GM10847 (cell line): ENCODE results near the gene SYT13.

ENCODE experiments used
- POLR2A ChIP-seq: IDR thresholded peaks from 2 replicates; pipeline ENCODE4 v1.6.1; 2011; ENCODE audit not compliant: insufficient read length; ENCODE audit errors: extremely low read depth

Gene SYT13

DNA sequence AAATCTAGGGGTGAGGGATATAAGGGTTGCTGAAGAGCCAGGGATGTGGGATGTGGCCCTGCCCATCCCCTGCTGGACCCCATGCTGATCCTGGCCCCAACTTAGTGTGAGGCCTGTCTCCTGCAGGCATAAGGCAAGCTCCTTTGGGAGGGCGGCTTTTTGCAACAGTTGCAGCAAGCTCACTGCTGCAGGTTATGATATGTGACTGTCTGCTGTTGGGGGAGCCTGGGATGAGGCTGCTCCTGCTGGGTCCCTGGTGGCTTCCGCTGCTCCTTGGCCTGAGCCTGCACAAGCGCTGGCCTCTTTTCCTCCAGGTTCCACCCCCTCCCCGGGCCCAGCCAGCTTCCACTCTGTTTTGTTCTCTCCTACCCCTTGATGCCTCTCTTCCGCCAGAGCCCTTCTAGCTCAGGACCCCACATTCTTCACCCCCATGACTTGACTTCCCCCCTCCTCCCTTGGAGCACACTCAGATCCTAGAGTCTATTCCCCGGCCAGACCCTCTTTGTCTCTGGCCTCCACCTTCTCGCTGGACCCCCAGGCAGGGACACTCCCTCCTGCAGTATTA lies 35.0 kb upstream of the SYT13 start:
- TF ChIP-seq POLR2A: no peak

DNA sequence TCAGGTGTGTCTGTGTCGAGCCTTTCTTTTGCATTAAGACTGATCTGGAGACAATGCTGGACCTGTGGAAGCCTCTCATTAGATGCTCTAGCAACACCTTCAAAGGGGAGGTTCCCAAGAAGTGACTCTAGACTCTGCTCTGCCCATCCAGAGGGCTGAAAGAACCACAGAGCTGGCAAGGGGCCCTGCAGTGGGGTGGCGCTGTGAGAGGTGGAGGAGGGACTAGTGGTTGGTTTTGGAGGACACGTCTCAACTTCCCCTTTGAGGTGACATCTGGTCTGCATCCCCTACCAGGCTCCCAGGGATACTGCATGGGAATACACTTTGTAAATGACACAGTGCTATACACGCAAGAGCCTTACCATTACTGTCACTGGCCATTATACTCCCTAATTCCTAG lies 34.2 kb upstream of the SYT13 start:
- TF ChIP-seq POLR2A: no peak

DNA sequence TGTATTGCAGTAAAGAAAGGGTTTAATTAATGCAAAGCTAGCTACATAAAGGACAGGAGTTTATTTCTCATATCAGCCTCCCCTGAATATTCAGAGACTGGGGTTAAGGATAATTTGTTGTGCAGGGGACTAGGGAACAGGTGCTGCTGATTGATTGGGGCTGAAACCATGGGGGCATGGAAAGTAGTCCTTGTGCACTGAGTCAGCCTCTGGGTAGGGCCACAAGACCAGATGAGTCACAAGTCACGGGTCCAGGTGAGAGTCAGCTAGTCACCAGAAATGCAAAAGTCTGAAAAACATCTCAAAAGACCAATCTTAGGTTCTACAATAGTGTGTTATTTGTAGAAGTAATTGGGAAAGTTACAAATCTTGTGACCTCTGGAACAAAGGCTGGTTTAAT lies 32.9 kb upstream of the SYT13 start:
- no peak for TF ChIP-seq POLR2A

DNA sequence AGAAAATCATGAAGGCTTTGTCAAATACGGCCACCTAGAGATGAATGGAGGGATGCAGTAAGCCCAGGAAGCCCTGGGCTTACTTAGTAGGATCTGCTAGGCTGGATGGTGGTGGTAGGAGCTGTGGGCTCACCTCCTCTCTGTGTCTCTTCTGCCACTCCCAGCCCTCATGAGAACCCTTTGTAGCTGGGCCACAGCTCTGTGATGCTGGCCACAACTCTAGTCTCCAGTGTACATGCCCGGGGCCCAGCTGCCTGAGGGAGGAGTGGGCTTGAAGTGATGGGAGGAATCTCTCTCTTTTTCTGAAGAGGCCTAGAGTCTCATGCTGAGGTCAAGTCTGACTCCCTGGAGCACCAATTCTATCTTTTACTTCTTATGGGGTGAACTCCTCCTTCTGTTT lies 32.4 kb upstream of the SYT13 start:
- TF ChIP-seq POLR2A: no peak

DNA sequence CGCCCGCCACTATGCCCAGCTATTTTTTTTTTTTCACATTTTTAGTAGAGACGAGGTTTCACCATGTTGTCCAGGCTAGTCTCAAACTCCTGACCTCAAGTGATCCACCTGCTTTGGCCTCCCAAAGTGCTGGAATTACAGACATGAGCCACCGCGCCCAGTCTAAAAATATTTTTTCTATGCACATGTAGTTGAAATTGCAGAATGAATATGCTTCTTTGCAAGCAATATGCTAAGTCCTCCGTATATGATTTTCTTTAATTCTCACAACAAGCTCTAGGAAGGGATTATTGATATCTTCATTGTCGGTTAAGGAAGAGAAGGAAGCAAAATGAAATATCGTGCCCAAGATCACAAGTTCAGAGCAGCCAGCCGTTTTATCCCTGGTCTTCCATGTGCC lies 30.1 kb upstream of the SYT13 start:
- no peak for TF ChIP-seq POLR2A

DNA sequence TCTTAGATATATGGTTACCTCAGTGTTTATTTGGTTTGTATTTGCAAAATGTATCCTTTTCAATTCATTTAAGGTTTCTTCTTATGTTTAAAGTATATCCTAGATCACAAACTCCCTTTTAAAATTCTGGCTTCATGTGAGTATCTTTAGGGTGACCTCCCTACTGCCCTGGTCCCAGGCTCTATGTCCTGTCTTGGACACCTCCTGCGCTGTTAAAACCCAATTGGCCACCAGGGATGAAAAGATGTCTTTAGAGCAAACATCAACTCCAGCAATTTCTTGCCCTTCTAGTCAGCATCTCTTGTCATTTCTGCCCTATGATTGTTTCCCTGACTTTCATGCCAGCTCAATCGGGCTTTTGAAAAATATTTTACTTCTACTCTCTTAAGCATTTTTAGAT lies 28.8 kb upstream of the SYT13 start:
- TF ChIP-seq POLR2A: no peak

DNA sequence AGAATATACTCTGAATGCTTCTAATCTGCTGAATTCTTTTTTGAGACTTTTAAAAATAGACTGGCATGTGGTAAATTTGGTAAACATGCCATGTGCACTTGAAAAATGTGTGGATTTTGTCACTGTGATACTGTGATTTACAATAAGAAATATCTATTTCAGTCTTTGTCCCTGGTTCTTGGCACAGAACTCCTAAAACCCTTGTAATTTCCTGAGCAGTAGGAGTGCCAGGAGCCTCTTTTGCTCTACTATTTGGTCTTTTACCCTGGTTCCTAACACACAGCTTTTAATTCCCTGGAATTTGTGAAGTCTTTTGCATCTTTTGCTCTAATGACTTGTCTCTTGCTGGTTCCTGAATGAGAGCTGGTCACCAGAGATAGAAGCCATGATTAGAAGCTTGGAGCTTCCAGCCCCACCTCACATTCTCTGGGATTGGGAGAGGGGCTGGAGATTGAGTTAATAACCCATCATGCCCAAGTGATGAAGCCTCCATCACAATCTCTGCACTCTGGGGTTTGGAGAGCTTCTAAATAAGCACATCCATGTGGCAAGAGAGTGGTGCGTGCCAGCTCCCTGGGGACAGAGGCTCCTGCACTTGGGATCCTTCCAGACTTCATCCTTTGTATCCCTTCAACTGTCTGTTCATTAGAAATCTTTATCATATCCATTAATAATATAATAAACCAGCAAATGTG lies 27.2 kb upstream of the SYT13 start:
- TF ChIP-seq POLR2A: no peak

DNA sequence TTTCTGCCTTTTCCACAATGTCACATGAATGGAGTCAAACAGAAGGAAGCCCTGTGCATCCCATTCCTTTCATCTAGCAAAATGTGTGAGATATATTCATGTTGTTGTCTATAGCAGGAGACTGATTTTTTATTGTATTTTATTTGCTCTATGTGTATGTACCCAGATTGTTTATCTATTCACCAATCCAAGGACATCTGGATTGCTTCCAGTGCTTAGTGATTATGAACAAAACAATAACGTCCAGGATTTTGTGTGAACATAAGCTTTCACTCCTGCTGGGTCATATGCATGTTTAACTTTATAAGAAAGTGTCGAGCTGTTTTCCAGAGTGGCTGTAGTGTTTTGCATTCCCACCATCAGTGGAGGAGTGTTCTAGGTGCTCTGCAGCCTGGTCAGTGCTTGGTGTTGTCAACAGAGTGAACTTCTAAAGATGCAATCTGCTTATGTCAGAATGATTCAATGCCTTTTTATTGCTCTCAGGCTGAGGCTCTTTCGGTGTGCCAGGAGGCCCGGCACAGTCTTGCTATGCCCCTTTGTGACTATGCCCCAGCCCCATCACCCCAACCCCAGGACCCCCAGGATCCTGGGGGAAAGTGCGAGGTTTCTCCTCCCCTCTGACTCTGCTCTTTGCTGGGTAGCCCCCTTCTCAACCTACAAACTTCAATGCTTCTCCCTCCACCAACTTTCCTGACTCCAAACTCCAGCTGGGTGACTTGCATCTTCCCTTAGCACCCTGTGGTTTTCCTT lies 19.9 kb upstream of the SYT13 start:
- TF ChIP-seq POLR2A: no peak

DNA sequence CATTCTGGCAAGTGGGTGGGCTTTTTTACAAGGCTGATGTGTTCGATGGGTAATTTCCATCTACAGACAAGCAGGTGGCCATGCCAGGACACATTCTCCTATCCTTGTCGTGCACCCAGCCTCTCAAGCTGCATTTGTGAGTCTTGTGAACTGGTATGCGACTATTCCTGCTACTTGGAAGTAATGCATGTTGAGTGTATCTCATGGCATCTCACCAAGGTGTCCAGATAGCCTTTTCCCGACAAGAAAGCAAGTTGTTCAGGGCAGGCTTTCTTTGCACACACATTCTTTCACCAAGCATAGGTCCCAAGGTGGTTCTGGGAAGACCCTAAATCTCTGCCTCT lies 18.8 kb upstream of the SYT13 start:
- no peak for TF ChIP-seq POLR2A

DNA sequence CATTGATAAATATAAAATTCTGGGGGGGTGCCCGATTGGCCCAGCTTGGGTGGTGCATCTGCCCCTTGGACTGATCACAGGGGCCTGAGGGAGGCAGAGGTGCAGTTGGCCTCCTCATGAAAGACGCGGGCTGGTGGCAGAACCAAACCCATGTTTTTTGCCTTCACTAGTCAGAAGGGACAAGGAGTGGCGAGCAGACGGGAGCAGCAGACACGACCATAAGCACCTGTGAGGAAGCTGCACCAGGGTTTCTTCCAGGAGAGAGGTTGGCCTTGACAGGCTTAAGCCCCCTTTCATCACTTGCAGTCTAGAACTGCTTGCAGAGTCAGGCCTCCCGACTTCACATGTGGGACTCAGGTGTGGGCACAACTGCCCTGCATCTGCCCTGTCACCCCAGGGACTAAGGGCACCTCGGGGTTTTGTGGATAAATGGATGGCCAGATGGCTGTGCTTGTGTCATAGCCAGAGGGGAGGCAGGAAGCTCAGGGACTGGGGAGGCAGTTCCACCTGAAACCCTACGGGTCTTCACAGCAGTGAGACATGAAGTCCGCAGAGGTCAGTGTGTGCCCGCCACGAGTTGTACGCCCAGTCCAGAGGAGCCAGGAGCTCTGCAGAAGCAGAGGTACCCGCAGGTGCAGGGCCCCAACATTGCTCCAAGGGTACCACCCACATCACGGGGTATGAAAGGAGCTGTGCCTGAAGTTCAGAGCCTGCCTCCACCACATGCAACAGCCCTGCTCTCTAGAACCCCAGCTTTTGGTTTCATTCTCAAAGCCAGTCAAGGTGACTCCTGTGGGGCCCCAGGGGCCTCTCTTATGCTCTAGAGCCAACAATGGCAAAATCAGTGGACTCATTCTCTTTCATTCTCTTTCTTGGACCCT lies 18.2 kb upstream of the SYT13 start:
- TF ChIP-seq POLR2A: no peak

DNA sequence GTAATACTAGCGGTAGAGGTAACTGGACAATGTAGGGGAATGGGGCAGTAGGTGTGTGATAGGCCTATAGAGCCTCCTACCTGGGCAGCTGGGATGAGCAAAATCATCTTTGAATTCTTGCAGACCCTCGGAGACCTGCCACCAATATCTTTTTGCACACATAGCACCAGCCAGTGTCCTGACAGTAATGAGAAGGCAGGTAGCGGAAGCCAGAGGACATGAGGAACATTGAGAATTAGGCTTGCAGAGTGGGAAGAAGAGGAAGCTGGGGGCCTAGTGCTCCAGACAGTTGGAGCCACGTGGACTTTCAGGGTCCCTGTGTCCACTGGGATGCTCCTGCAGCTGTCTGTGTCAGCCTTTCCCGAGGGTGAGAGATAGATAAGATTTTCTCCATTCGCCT lies 17.2 kb upstream of the SYT13 start:
- TF ChIP-seq POLR2A: no peak

DNA sequence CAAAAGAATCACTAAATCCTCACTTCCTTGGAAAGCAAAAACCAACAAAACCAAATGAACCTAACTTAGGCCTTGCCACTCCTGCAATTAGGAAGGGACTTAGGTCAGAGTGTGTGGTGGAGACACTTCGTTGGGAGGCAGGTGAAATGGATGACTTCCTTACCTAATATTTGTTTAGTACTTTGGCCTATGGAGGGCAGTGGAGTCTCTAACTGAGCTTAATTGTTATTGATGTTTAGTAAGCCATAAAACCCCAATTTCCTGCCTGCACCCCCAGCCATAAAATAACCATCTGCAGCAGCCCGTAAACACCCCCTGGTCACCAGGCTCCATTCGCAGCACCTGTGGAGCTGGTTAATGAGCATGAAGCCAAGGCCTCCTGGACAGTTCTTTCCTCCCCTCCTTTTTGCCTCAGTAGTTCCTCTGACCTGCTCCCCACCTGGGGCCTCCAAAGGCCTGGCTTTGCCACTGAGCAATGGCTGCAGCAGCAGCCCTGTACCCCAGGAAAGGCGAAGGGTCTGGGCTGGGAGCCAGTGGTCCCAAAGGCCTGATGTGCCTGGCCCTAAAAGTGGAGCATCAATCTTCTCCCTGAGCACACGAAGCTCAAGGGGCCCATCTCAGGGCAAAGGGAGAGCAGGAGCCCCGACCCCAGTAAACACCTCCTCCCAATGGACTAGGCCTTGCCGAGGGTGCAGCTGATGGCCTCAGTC lies 15.6 kb upstream of the SYT13 start:
- no peak for TF ChIP-seq POLR2A

DNA sequence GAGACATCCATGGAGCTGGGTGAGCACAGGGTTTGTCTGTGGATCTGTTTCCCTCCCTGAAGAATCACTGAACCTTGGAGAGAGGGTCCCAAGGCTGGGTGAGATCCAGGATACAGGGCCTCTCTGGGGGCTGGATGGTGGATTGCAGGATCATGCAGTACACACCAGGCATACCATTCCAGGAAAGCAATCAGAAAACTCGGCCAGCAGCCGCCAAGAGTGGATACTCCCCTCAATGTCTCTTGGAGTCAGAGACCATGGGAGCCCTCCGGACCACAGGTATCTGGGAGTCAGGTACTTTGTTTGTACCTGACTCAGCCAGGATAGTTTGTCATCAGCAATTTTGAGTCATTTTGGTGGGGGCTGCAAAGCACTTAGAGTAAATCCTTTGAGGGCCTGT lies 14.6 kb upstream of the SYT13 start:
- no peak for TF ChIP-seq POLR2A

DNA sequence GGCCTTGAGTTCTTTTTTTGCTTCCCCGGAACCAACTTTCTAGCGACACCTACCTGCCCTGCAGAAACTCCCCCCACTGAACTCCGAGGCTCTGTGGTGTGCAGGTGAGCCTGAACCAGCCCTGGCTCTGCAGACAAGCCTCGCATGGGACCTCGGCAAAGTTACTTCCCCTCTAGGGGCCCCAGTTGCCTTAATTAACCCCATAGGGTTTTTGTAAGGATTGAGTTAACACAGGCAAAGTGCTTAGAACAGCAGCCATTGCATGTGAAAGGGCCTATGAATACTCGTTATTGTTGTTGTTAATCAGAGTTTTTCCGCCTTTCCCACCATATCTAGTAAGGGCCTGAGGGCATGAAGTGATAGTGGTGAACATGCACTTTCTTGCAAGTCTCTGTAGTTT lies 12.6 kb upstream of the SYT13 start:
- no peak for TF ChIP-seq POLR2A

DNA sequence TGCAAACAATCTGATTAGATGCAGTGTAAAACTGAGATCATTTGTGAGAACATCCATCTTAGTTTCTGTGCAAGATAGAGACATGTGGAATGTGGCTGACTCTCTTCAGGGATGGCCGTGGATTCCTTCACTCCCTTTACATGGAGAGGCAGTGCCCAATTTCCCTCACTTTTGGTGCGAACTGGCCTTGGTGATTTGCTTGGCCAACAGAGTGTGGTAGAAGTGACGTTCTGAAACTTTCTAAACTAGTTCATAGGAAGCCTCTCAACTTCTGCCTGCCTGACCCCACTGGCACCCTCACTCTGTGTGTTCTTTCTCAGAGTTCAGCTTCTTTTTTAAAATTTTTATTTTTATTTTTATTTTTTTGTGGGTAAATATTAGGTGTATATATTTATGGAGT lies 9.9 kb upstream of the SYT13 start:
- no peak for TF ChIP-seq POLR2A
